Right atrium auricular region (tissue), 2 donors: ENCODE measurements around the gene ABHD16A. TPM values are rescaled to one million over a fixed set of nuclear protein-coding genes. Genes with fewer than 3 reads are reported as not detected.

Experiments
- DNase-seq: peaks from one replicate; pipeline ENCODE4 v3.0.0-alpha.2; 2019; ENCODE audit warnings: low spot score
- H3K27ac ChIP-seq, 2 donors: fragments of 200-600 bp; sonication (generic); 1 replicate in 1 of 2; 2 replicates in 1 of 2; pipeline ENCODE4 v1.5.1; 2016 to 2019
- H3K27me3 ChIP-seq, 2 donors: fragments of 200-600 bp; sonication (generic); one replicate each; pipeline versions ENCODE4 v1.5.1 to v1.6.0; 2017 to 2019
- H3K36me3 ChIP-seq: fragments of 200-600 bp; sonication (generic); one replicate; pipeline ENCODE4 v1.5.1; 2016
- H3K4me1 ChIP-seq, 2 donors: fragments of 200-600 bp; sonication (generic); one replicate each; pipeline versions ENCODE4 v1.5.1 to v1.6.0; 2017 to 2019
- H3K4me3 ChIP-seq, 2 donors: fragments of 200-600 bp; sonication (generic); 1 replicate in 1 of 2; 2 replicates in 1 of 2; pipeline ENCODE4 v1.5.1; 2017 to 2019; ENCODE audit warnings: mild to moderate bottlenecking in 1 of 2, moderate library complexity in 1 of 2
- H3K9me3 ChIP-seq, 2 donors: fragments of 200-600 bp; sonication (generic); one replicate each; pipeline ENCODE4 v1.5.1; 2019
- total RNA-seq, 2 donors: library from RNA; depleted of rRNA; stranded (reverse); fragments of >200 nt; gene quantifications; one replicate each; pipeline ENCODE4 v1.1.0, GENCODE V29; 2016
- TF ChIP-seq, protein P1 (sequence below), 2 donors: fragments of 200-600 bp; sonication (generic); IDR thresholded peaks; one replicate each; pipeline ENCODE4 v1.5.1; 2019; ENCODE audit warnings: antibody characterized with exemption in 2 of 2

The ABHD16A gene
- total RNA-seq, 2 donors from 2014 or later, result 22.7 to 29.4 TPM

DNA sequence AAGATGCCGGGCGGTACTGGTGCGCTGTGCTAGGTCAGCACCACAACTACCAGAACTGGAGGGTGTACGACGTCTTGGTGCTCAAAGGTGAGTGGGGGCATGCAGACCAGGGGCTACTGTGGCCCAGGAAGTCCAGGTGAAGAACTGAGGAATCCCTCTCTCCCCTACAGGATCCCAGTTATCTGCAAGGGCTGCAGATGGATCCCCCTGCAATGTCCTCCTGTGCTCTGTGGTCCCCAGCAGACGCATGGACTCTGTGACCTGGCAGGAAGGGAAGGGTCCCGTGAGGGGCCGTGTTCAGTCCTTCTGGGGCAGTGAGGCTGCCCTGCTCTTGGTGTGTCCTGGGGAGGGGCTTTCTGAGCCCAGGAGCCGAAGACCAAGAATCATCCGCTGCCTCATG lies 4.6 kb upstream of the ABHD16A start:
- no peak for DNase-seq
- TF ChIP-seq, protein P1, sequence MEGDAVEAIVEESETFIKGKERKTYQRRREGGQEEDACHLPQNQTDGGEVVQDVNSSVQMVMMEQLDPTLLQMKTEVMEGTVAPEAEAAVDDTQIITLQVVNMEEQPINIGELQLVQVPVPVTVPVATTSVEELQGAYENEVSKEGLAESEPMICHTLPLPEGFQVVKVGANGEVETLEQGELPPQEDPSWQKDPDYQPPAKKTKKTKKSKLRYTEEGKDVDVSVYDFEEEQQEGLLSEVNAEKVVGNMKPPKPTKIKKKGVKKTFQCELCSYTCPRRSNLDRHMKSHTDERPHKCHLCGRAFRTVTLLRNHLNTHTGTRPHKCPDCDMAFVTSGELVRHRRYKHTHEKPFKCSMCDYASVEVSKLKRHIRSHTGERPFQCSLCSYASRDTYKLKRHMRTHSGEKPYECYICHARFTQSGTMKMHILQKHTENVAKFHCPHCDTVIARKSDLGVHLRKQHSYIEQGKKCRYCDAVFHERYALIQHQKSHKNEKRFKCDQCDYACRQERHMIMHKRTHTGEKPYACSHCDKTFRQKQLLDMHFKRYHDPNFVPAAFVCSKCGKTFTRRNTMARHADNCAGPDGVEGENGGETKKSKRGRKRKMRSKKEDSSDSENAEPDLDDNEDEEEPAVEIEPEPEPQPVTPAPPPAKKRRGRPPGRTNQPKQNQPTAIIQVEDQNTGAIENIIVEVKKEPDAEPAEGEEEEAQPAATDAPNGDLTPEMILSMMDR (IDR thresholded peaks at IDR 0.05), result no peak
- H3K9me3 ChIP-seq, result no peaks in the 10 kb centered on the region
- no peaks in the 10 kb centered on the region for H3K27me3 ChIP-seq
- no peaks in the 10 kb centered on the region for H3K4me1 ChIP-seq
- no peak overlapping the region for H3K27ac ChIP-seq
- no peaks in the 10 kb centered on the region for H3K36me3 ChIP-seq
- H3K4me3 ChIP-seq, result no peak overlapping the region

- no peak within 1 kb of the TSS for H3K4me3 ChIP-seq
- no peak for DNase-seq
- H3K27me3 ChIP-seq, result no peaks in the 10 kb centered on the region
- H3K27ac ChIP-seq, result no peak within 1 kb of the TSS
- no peaks in the 10 kb centered on the region for H3K9me3 ChIP-seq
- H3K4me1 ChIP-seq, result peaks cover 0 to 8% of the 10 kb centered on the region in 2 donors
- TF ChIP-seq, protein P1 (IDR thresholded peaks at IDR 0.05), result no peak
- no peaks in the 10 kb centered on the region for H3K36me3 ChIP-seq
Measured at GRCh38 chr6:31706599-31706998, 3.5 kb upstream of the ABHD16A start, which contains the start of gene LY6G6F. Gene LY6G6F (plus strand): TSS chr6:31706866. CDS start chr6:31706907, 41 bp downstream.

DNA sequence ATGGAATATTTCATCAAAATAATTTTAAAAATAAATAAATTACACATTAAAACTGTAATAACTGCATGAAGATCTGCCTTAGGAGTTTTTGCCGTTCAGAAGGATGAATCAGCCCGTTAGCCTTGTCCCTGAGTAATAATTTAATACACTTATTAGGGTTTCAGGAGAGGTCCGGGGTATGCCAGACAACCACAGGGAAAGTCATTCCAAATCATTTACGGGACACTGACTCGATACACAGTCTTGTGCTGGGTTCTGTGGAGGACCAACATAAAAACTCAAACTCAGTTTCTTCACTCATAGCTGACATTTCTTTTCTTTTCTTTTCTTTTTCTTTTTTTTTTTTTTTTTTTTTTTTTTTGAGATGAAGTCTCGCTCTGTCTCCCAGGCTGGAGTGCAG lies 2.8 kb upstream of the ABHD16A start:
- no peak for DNase-seq
- Histone ChIP-seq H3K27ac (no peak overlapping the region), H3K4me3 (no peak overlapping the region), H3K9me3 (no peaks in the 10 kb centered on the region), H3K27me3 (no peaks in the 10 kb centered on the region), H3K36me3 (no peaks in the 10 kb centered on the region), H3K4me1 (peaks cover 0 to 15% of the 10 kb centered on the region in 2 donors)
- TF ChIP-seq, protein P1 (IDR thresholded peaks at IDR 0.05), result no peak

DNA sequence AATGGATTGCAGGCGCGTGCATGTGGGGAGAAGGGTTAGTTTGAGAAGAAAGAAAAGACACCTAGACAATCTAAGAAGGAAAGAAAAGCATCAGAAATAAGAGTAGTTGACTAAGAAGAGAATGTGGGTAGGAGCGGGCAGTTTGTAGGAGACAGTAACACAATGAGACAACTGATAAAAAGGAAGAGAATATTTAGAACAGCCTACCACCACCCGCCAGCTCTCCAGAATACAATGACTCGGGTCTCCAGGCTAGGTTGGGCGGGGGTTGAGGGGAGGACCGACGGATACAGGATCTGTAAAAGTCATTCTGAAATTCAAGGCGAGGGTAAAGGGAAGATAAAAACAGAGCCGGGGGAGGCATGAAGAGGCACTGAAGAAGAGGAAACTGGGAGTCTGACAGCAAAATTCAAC lies 712 bp downstream of the ABHD16A start:
- no peak for DNase-seq
- Histone ChIP-seq H3K9me3 (no peaks in the 10 kb centered on the region), H3K27ac (peak overlapping the region; percentile 97 to 98), H3K4me3 (peak overlapping the region; percentile 78 to 82), H3K4me1 (peaks cover 0 to 22% of the 10 kb centered on the region in 2 donors), H3K27me3 (no peaks in the 10 kb centered on the region), H3K36me3 (peaks cover 24% of the 10 kb centered on the region)
- TF ChIP-seq, protein P1 (IDR thresholded peaks at IDR 0.05), result no peak

GRCh38 chr6:31701666-31702404 lies 1.3 kb downstream of the ABHD16A start:
- DNase-seq, result no peak
- peak overlapping the region; percentile 97 to 98 for H3K27ac ChIP-seq

More at GRCh38 chr6:31701666-31702404, 1.3 kb downstream of the ABHD16A start:
- no peaks in the 10 kb centered on the region for H3K27me3 ChIP-seq
- H3K9me3 ChIP-seq, result no peaks in the 10 kb centered on the region
- TF ChIP-seq, protein P1 (IDR thresholded peaks at IDR 0.05), result no peak
- peak overlapping the region; percentile 78 to 82 for H3K4me3 ChIP-seq
- peaks cover 30% of the 10 kb centered on the region for H3K36me3 ChIP-seq
- H3K4me1 ChIP-seq, result peaks cover 0 to 22% of the 10 kb centered on the region in 2 donors
